ENCODE data around the gene TLCD3A. TPM values are rescaled to one million over a fixed set of nuclear protein-coding genes. Genes with fewer than 3 reads are reported as not detected.

Gene TLCD3A
- total and polyA plus RNA-seq, 2 donors (not counting 3 experiments of a cell fraction or from before 2014, with no cell fraction given): 36.6 to 54.1 TPM

- no peak overlapping the region for H3K4me2 ChIP-seq (ENCODE audit: insufficient read depth, low read length)
- DNase-seq (ENCODE audit: low read depth, low spot score) (no peak), FAIRE-seq (peak; percentile 55)
- H3K9ac ChIP-seq (replicated peaks; ENCODE audit: extremely low read depth, insufficient read depth, low read length): no peak overlapping the region
- ChIA-PET CTCF (interaction anchor here (0.7 to 16.0 kb wide), 5 partner anchors 9 to 294 kb away, joined by 3 to 762 read pairs (median 3); a partner anchor contains a TSS), POLR2A (no interaction called here)
- peaks cover 16% of the 10 kb centered on the region for H3K79me2 ChIP-seq (ENCODE audit: control insufficient read depth, insufficient read depth, low read length)
- peaks cover under 1% of the 10 kb centered on the region for H4K20me1 ChIP-seq (replicated peaks; ENCODE audit: control insufficient read depth, extremely low read depth, insufficient read depth, low read length)
- no peak overlapping the region for H3K4me3 ChIP-seq (replicated peaks in 1 of 3; ENCODE audit: insufficient read depth in 1 of 3, low read depth in 1 of 3, low read length in 3 of 3)
- no peak for TF ChIP-seq POLR2A (IDR thresholded peaks at IDR 0.05; ENCODE audit: low read depth, low read length)
- H3K9me1 ChIP-seq (replicated peaks; ENCODE audit: control insufficient read depth, extremely low read depth, insufficient read depth, low read length): no peaks in the 10 kb centered on the region
- H3K27ac ChIP-seq (ENCODE audit: insufficient read depth, low read depth, low read length): no peak overlapping the region
- no peak overlapping the region for H2AFZ ChIP-seq (ENCODE audit: low read depth, low read length)
- peaks cover 6 to 7% of the 10 kb centered on the region in 2 experiments for H3K36me3 ChIP-seq (ENCODE audit: control insufficient read depth in 2 of 2, extremely low read depth in 1 of 2, insufficient read depth in 2 of 2, low read length in 2 of 2)
- no peaks in the 10 kb centered on the region for H3K4me1 ChIP-seq (ENCODE audit: control insufficient read depth, extremely low read depth, insufficient read depth, low read length)
- no peaks in the 10 kb centered on the region for H3K9me3 ChIP-seq (replicated peaks; ENCODE audit: control insufficient read depth, insufficient read depth, low read length)
- no TSS peak for BruUV-seq (replicated peaks)
- dilution Hi-C loops (cut with MboI; ENCODE audit: extremely low pct_ligation_motif_present, low sequenced_read_pairs) (no loop called here), intact Hi-C loops (cut with micrococcal nuclease) (no loop called here)
- H3K27me3 ChIP-seq (ENCODE audit: control insufficient read depth in 2 of 2, insufficient read depth in 2 of 2, low read length in 2 of 2): no peaks in the 10 kb centered on the region
These were observed 26.5 kb upstream of the TLCD3A start for GRCh38 chr17:705863-706262.

GRCh38 chr17:708132-708531 lies 24.3 kb upstream of the TLCD3A start:
- H3K4me1 ChIP-seq (ENCODE audit: control insufficient read depth, extremely low read depth, insufficient read depth, low read length): no peaks in the 10 kb centered on the region
- FAIRE-seq (no peak), DNase-seq (ENCODE audit: low read depth, low spot score) (no peak)
- intact Hi-C loops (cut with micrococcal nuclease) (no loop called here), dilution Hi-C loops (cut with MboI; ENCODE audit: extremely low pct_ligation_motif_present, low sequenced_read_pairs) (no loop called here)
- H3K9ac ChIP-seq (replicated peaks; ENCODE audit: extremely low read depth, insufficient read depth, low read length): no peak overlapping the region
- no peak overlapping the region for H3K27ac ChIP-seq (ENCODE audit: insufficient read depth, low read depth, low read length)
- H3K36me3 ChIP-seq (ENCODE audit: control insufficient read depth in 2 of 2, extremely low read depth in 1 of 2, insufficient read depth in 2 of 2, low read length in 2 of 2): peaks cover 6 to 7% of the 10 kb centered on the region in 2 experiments
- H3K9me3 ChIP-seq (replicated peaks; ENCODE audit: control insufficient read depth, insufficient read depth, low read length): no peaks in the 10 kb centered on the region
- H3K79me2 ChIP-seq (ENCODE audit: control insufficient read depth, insufficient read depth, low read length): peaks cover 39% of the 10 kb centered on the region
- H3K9me1 ChIP-seq (replicated peaks; ENCODE audit: control insufficient read depth, extremely low read depth, insufficient read depth, low read length): no peaks in the 10 kb centered on the region
- no peak overlapping the region for H3K4me3 ChIP-seq (replicated peaks in 1 of 3; ENCODE audit: insufficient read depth in 1 of 3, low read depth in 1 of 3, low read length in 3 of 3)
- H3K4me2 ChIP-seq (ENCODE audit: insufficient read depth, low read length): no peak overlapping the region
- H4K20me1 ChIP-seq (replicated peaks; ENCODE audit: control insufficient read depth, extremely low read depth, insufficient read depth, low read length): no peaks in the 10 kb centered on the region
- TF ChIP-seq MYC (IDR thresholded peaks at IDR 0.05; ENCODE audit: low read depth, low read length): no peak
- TF ChIP-seq CTCF (IDR thresholded peaks at IDR 0.05; ENCODE audit: extremely low read depth in 1 of 2, insufficient read depth in 1 of 2, low read depth in 1 of 2, low read length in 2 of 2): no peak
- no peak for TF ChIP-seq MAX (IDR thresholded peaks at IDR 0.05; ENCODE audit: insufficient read depth, insufficient read length)
- no peak for TF ChIP-seq JUN (IDR thresholded peaks at IDR 0.05; ENCODE audit: borderline replicate concordance, insufficient read depth, insufficient read length, low read depth)
- TF ChIP-seq POLR2AphosphoS5 (IDR thresholded peaks at IDR 0.05; ENCODE audit: insufficient read depth, low read depth, low read length): no peak
- no peak for TF ChIP-seq EZH2 (IDR thresholded peaks at IDR 0.05; ENCODE audit: borderline replicate concordance, low read depth, low read length, severe bottlenecking)
- TF ChIP-seq FOS (IDR thresholded peaks at IDR 0.05; ENCODE audit: borderline replicate concordance, insufficient read depth, low read length): no peak
- BruUV-seq (replicated peaks): no TSS peak
- no peaks in the 10 kb centered on the region for H3K27me3 ChIP-seq (ENCODE audit: control insufficient read depth in 2 of 2, insufficient read depth in 2 of 2, low read length in 2 of 2)
- ChIA-PET CTCF (no interaction called here), POLR2A (no interaction called here)
- H2AFZ ChIP-seq (ENCODE audit: low read depth, low read length): no peak overlapping the region

All from endothelial cell of umbilical vein (primary cell).